ENCODE data around the gene KYNU.

KYNU gene

GRCh38 chr2:142966284-142966683 lies 88.8 kb downstream of the KYNU start:
- DNase-seq (ENCODE audit: low read depth): no peak

GRCh38 chr2:142967060-142967459 lies 89.6 kb downstream of the KYNU start:
- no peak for DNase-seq (ENCODE audit: low read depth)

GRCh38 chr2:142973160-142973821 lies 95.8 kb downstream of the KYNU start:
- no peak for DNase-seq (ENCODE audit: low read depth)

- no peak for DNase-seq (ENCODE audit: low read depth)
Measured at GRCh38 chr2:142973822-142974207, 96.4 kb downstream of the KYNU start.

- no peak for DNase-seq (ENCODE audit: low read depth)
Measured at GRCh38 chr2:142974288-142975024, 97.0 kb downstream of the KYNU start.

GRCh38 chr2:142975239-142975638 lies 97.8 kb downstream of the KYNU start:
- DNase-seq (ENCODE audit: low read depth): no peak

- DNase-seq (ENCODE audit: low read depth): no peak
Measured at GRCh38 chr2:142980246-142981068, 103.0 kb downstream of the KYNU start.

GRCh38 chr2:142981069-142981378 lies 103.6 kb downstream of the KYNU start:
- no peak for DNase-seq (ENCODE audit: low read depth)

GRCh38 chr2:142981756-142982155 lies 104.3 kb downstream of the KYNU start:
- no peak for DNase-seq (ENCODE audit: low read depth)

- DNase-seq (ENCODE audit: low read depth): no peak
Measured at GRCh38 chr2:142983174-142983573, 105.7 kb downstream of the KYNU start.

- no peak for DNase-seq (ENCODE audit: low read depth)
Measured at GRCh38 chr2:142984657-142985056, 107.2 kb downstream of the KYNU start.

- no peak for DNase-seq (ENCODE audit: low read depth)
Measured at GRCh38 chr2:142987044-142987443, 109.6 kb downstream of the KYNU start.

GRCh38 chr2:142989273-142990204 lies 112.1 kb downstream of the KYNU start:
- no peak for DNase-seq (ENCODE audit: low read depth)

- DNase-seq (ENCODE audit: low read depth): no peak
Measured at GRCh38 chr2:142991295-142991694, 113.8 kb downstream of the KYNU start.

- DNase-seq (ENCODE audit: low read depth): no peak
Measured at GRCh38 chr2:142992840-142993239, 115.4 kb downstream of the KYNU start.

- DNase-seq (ENCODE audit: low read depth): no peak
Measured at GRCh38 chr2:142993771-142994170, 116.3 kb downstream of the KYNU start.

GRCh38 chr2:142994665-142995064 lies 117.2 kb downstream of the KYNU start:
- DNase-seq (ENCODE audit: low read depth): no peak

GRCh38 chr2:142997231-142997630 lies 119.8 kb downstream of the KYNU start:
- DNase-seq (ENCODE audit: low read depth): no peak

GRCh38 chr2:143000599-143000998 lies 123.1 kb downstream of the KYNU start:
- DNase-seq (ENCODE audit: low read depth): no peak

GRCh38 chr2:143001501-143001900 lies 124.0 kb downstream of the KYNU start:
- DNase-seq (ENCODE audit: low read depth): no peak

GRCh38 chr2:143015656-143016055 lies 138.2 kb downstream of the KYNU start:
- no peak for DNase-seq (ENCODE audit: low read depth)
